GM19193 (cell line): ENCODE measurements around the gene CHRNE.

Experiments used
- POLR2A ChIP-seq: IDR thresholded peaks from 4 replicates; pipeline ENCODE4 v1.6.1; 2011; ENCODE audit not compliant: insufficient read depth, insufficient read length; ENCODE audit errors: extremely low read depth

CHRNE gene

DNA sequence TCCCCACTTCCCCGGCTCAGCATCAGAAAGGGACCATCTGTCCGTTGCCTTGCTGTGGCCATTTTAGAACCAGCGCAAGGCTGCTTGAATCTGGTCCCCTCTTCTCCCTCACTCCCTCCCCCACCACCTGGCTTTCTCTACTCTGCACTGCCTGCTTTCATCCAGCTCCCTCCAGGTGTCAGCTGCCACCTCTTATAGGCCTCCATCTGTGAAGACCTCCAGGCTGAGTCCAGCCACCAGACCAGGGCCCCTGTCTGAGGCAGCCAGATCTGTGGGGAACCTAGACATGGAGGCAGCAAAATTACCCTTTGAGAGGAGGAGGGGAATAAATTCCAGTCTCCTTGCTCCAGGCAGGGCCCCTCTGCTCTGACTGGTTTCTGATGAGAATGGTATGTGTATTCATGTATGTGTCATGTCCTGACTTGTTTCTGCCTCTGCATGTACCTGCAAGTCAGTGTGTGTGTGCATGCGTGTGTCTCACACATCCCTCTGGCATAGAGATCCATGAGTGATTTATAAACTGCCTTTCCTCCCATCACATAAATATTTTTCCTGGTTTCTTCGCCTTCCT, 48.7 kb downstream of the CHRNE start:
- no peak for TF ChIP-seq POLR2A

DNA sequence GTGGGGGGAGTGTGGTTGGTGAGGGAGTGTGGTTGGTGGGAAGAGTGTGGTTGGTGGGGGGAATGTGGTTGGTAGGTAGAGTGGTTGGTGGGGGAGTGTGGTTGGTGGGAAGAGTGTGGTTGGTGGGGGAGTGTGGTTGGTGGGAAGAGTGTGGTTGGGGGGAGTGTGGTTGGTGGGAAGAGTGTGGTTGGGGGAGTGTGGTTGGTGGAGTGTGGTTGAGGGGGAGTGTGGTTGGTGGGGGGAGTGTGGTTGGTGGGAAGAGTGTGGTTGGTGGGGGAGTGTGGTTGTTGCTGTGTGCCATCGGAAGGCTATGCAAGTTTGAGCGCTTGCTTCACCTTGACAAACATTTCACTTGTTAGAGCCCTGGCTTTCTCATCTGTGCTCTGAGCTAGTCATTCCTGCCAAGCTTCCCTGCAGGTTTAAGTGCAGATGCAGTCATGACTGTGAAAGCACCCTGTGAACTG, 49.7 kb downstream of the CHRNE start:
- no peak for TF ChIP-seq POLR2A

- no peak for TF ChIP-seq POLR2A
These were observed 50.2 kb downstream of the CHRNE start for GRCh38 chr17:4852567-4853207.

- no peak for TF ChIP-seq POLR2A
These were observed 51.8 kb downstream of the CHRNE start for GRCh38 chr17:4851084-4851483.

GRCh38 chr17:4850246-4850645, 52.7 kb downstream of the CHRNE start:
- no peak for TF ChIP-seq POLR2A

GRCh38 chr17:4849011-4849536, 53.8 kb downstream of the CHRNE start:
- no peak for TF ChIP-seq POLR2A
